ENCODE results near the gene PLXNB2.
A peak's percentile ranks its signal among the peaks of the same experiment; 100 is the strongest.

PLXNB2 gene

DNA sequence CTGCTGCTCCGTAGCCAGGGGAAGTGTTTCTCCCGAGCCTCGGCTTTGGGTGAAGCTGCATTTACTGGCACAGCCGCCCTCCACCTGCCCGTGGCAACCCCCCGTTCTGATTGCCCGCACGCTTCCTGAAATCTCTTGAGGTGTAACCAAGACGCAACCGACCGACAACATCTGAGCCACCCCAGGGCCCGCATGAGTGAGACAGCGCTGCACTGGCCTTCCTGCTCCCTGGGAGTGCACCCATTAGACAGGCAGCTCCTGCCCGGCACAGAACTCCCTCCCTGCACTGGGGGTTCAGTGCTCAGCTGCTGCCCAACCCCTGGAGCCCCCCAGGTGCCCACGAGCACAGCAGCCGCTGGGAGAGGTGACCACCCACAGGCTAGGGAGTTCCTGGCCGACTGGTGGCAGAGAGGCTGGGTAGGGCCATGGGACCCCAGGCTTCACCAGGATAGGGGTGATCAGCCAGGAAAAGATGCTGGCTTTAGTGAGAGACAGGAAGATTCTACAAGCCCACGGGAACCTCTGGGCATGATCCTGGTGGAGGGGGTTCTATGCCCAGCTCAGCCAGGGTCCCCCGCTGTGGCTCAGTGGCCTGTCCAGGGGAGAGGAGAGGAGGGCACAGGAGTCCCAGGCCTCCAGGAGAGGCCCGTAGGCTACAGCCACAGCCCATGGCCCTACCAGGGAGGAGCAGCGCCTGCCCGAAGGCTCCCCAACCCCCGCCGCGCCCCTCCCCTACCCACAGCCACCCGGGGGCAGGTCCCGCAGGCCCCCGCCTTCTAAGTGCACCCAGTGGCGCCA, 14.6 kb downstream of the PLXNB2 start:
- peak overlapping the region; percentile 13 for H3K4me3 ChIP-seq (ENCODE audit: low read depth, low read length)
- TF ChIP-seq, protein P1, sequence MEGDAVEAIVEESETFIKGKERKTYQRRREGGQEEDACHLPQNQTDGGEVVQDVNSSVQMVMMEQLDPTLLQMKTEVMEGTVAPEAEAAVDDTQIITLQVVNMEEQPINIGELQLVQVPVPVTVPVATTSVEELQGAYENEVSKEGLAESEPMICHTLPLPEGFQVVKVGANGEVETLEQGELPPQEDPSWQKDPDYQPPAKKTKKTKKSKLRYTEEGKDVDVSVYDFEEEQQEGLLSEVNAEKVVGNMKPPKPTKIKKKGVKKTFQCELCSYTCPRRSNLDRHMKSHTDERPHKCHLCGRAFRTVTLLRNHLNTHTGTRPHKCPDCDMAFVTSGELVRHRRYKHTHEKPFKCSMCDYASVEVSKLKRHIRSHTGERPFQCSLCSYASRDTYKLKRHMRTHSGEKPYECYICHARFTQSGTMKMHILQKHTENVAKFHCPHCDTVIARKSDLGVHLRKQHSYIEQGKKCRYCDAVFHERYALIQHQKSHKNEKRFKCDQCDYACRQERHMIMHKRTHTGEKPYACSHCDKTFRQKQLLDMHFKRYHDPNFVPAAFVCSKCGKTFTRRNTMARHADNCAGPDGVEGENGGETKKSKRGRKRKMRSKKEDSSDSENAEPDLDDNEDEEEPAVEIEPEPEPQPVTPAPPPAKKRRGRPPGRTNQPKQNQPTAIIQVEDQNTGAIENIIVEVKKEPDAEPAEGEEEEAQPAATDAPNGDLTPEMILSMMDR (IDR thresholded peaks at IDR 0.05; ENCODE audit: low read depth, low read length): no peak
- in situ Hi-C loops (cut with HindIII; ENCODE audit: low sequenced_read_pairs): no loop called here
- DNase-seq (ENCODE audit: low read depth, low spot score): no peak

DNA sequence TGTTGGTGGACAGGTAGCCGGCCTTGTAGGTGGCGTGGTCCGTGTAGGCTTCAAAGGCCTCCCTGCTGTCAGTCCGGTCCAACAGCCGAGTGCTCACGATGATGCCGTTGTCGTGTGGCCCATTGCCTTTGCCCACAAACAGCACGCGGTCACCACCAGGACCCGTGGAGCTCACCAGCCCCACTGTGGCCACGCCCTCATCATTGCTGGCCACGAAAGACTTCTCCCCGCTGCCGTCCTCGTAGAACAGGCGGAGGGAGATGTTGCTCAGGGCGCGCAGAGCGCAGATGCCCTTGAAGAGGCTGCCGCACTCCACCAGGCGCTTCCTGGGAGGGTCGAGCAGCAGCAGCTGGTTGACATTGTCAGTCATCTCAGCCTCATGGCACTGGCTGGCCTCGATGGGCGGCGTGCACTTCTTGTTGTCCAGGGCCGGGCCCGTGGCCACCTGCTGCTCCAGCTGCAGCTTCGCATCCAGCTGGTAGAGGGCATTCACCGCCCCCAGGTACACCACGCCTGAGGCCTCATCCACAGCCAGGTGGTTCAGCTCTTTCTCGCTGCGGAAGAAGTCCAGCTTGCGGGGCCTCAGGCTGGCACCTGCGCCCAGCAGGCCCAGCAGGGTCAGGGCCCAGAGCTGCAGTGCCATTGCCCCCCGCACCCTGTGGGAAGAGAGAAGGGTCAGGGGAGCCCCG, 17.4 kb downstream of the PLXNB2 start:
- TF ChIP-seq, protein P1 (IDR thresholded peaks at IDR 0.05; ENCODE audit: low read depth, low read length): no peak
- DNase-seq (ENCODE audit: low read depth, low spot score): no peak
- in situ Hi-C loops (cut with HindIII; ENCODE audit: low sequenced_read_pairs): no loop called here
- H3K4me3 ChIP-seq (ENCODE audit: low read depth, low read length): no peak overlapping the region

GRCh38 chr22:50289151-50289941, 18.1 kb downstream of the PLXNB2 start:
- no peak for DNase-seq (ENCODE audit: low read depth, low spot score)
- TF ChIP-seq, protein P1 (IDR thresholded peaks at IDR 0.05; ENCODE audit: low read depth, low read length): no peak
- in situ Hi-C loops (cut with HindIII; ENCODE audit: low sequenced_read_pairs): no loop called here
- H3K4me3 ChIP-seq (ENCODE audit: low read depth, low read length): no peak overlapping the region

DNA sequence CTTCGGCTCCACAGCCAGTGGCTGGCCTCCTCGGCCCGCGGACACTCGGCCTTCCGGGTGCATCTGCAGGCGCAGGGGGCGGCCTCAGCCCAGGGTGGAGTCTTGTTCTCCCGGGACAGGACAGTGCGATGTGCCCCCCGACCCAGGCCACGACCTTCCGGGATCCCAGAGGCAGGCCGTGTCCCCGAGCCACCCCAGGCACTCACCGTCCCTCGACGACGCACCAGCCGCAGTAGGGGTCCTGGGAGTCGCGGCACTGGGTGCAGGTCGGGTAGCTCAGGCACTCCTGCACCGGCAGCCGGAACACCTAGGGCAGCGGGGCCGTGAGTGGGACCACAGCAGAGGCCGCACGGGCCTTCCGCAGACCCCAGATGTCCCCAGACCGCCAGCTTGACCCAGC, 19.7 kb downstream of the PLXNB2 start:
- no peak for DNase-seq (ENCODE audit: low read depth, low spot score)
- in situ Hi-C loops (cut with HindIII; ENCODE audit: low sequenced_read_pairs): no loop called here
- TF ChIP-seq, protein P1 (IDR thresholded peaks at IDR 0.05; ENCODE audit: low read depth, low read length): no peak
- H3K4me3 ChIP-seq (ENCODE audit: low read depth, low read length): no peak overlapping the region

- in situ Hi-C loops (cut with HindIII; ENCODE audit: low sequenced_read_pairs): no loop called here
- TF ChIP-seq, protein P1 (IDR thresholded peaks at IDR 0.05; ENCODE audit: low read depth, low read length): no peak
- no peak for DNase-seq (ENCODE audit: low read depth, low spot score)
- no peak overlapping the region for H3K4me3 ChIP-seq (ENCODE audit: low read depth, low read length)
Observed at GRCh38 chr22:50286701-50287318, 20.6 kb downstream of the PLXNB2 start.

DNA sequence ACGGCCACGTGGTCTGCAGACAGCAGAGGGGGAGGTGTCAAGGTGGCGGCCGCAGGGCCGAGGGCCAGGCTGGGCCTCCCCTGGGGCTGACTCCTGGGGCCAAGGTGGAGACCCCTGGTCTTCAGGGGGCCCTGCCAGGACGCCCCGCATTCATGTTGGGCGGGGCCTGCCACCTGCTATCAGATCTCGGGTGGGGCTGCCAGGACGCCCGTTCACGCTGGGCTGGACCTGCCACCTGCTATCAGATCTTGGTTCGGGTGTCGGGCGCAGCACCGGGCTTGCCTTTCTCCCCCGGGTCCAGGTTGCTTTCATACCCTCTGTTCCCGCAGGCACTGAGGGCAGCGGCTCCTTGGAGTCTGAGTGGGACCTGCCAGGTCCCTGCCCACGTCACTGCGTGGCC, 21.2 kb downstream of the PLXNB2 start:
- in situ Hi-C loops (cut with HindIII; ENCODE audit: low sequenced_read_pairs): no loop called here
- TF ChIP-seq, protein P1 (IDR thresholded peaks at IDR 0.05; ENCODE audit: low read depth, low read length): no peak
- DNase-seq (ENCODE audit: low read depth, low spot score): no peak
- no peak overlapping the region for H3K4me3 ChIP-seq (ENCODE audit: low read depth, low read length)
